ENCODE results near the gene SLC30A3.

Gene SLC30A3

DNA sequence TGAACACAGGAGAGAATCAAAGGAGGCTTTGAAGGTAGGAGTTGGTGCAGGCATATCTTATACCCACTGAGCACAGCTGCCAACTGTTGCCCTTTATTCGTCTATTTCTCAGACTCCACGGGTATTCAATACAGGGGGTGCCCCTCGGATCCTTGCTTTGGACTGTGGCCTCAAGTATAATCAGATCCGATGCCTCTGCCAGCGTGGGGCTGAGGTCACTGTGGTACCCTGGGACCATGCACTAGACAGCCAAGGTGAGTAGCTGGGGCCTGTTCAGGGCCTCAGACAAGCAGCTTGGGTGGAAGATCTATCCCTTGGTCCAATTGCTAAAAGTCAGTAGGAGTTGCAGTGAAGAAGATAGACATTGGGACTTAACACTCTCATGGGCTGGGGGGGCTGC lies 40.4 kb downstream of the SLC30A3 start:
- TF ChIP-seq, protein P1, sequence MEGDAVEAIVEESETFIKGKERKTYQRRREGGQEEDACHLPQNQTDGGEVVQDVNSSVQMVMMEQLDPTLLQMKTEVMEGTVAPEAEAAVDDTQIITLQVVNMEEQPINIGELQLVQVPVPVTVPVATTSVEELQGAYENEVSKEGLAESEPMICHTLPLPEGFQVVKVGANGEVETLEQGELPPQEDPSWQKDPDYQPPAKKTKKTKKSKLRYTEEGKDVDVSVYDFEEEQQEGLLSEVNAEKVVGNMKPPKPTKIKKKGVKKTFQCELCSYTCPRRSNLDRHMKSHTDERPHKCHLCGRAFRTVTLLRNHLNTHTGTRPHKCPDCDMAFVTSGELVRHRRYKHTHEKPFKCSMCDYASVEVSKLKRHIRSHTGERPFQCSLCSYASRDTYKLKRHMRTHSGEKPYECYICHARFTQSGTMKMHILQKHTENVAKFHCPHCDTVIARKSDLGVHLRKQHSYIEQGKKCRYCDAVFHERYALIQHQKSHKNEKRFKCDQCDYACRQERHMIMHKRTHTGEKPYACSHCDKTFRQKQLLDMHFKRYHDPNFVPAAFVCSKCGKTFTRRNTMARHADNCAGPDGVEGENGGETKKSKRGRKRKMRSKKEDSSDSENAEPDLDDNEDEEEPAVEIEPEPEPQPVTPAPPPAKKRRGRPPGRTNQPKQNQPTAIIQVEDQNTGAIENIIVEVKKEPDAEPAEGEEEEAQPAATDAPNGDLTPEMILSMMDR (IDR thresholded peaks at IDR 0.05; ENCODE audit: borderline replicate concordance, control extremely low read depth, extremely low read depth, insufficient read depth, missing control alignments) = no peak
- in situ Hi-C loops (cut with MboI; ENCODE audit: low sequenced_read_pairs, unreplicated experiment) = no loop called here
- no peak for DNase-seq (ENCODE audit: low spot score)

DNA sequence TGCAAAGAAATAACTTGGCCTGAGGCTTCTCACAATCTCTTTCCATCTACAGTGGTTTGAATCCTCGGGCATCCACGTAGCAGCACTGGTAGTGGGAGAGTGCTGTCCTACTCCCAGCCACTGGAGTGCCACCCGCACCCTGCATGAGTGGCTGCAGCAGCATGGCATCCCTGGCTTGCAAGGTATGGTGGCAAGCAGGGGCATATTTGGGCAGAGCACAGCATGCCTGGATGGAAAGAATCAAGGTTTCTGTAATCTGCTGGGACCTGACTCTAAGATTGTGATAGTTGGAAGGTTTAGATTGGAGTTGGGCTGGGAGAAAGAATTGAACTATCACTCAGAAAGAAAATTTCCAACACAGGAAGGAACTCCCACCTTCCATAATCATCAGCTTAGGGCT lies 41.7 kb downstream of the SLC30A3 start:
- DNase-seq (ENCODE audit: low spot score) = no peak
- in situ Hi-C loops (cut with MboI; ENCODE audit: low sequenced_read_pairs, unreplicated experiment) = no loop called here
- TF ChIP-seq, protein P1 (IDR thresholded peaks at IDR 0.05; ENCODE audit: borderline replicate concordance, control extremely low read depth, extremely low read depth, insufficient read depth, missing control alignments) = no peak

DNA sequence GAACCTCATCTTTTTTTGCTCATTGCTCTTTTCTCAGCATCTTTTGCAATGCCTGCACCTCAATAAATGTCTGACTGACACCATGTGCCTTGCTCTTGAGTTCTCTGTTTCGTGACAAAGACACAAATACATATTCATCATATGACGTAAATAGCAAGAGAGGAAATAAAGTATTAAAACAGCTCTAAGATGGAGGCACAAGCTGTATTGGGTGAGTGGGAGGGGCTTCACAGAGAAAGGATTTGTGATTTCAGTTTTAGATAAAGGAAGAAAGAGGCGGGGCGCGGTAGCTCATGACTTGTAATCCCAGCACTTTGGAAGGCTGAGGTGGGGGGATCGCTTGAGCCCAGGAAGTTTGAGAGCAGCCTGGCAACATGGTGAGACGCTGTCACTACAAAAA lies 42.8 kb downstream of the SLC30A3 start:
- in situ Hi-C loops (cut with MboI; ENCODE audit: low sequenced_read_pairs, unreplicated experiment) = no loop called here
- no peak for DNase-seq (ENCODE audit: low spot score)
- TF ChIP-seq, protein P1 (IDR thresholded peaks at IDR 0.05; ENCODE audit: borderline replicate concordance, control extremely low read depth, extremely low read depth, insufficient read depth, missing control alignments) = no peak

DNA sequence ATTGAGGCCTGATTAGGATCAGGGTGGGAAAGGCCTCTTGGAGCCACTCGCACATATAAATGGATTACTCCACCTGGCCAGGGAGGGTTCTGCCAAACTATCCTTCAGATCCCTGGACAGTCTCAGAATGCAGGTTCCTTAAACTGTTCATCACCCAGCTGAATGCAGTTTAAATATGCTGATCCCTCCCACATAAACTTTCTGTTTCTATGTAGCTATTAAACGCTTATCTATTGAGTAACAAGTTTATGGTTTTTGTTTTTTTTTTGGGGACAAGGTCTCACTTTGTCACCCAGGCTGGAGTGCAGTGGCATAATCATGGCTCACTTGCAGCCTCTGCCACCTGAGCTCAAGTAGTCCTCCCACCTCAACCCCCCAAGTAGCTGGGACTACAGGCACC lies 43.8 kb downstream of the SLC30A3 start:
- in situ Hi-C loops (cut with MboI; ENCODE audit: low sequenced_read_pairs, unreplicated experiment) = no loop called here
- DNase-seq (ENCODE audit: low spot score) = no peak
- TF ChIP-seq, protein P1 (IDR thresholded peaks at IDR 0.05; ENCODE audit: borderline replicate concordance, control extremely low read depth, extremely low read depth, insufficient read depth, missing control alignments) = no peak

DNA sequence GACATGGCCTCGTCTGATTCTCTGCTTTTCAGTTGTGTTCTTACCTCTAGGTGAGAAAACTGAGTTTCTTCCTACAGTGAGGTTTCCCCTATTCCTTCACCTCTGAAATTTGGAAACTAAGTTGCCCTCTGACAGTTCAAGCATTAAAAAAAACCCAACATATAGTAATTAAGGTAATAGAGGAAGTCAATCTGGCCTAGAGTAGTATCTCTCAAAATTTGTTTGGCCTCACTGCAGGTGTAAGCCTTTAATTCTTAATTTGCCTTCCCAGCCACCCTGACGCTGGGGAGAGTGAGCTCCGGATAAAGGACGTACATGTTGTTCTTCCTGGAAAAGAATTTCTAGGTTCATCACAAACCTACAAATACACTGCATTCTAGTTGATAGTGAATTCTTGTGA lies 44.2 kb downstream of the SLC30A3 start:
- no peak for DNase-seq (ENCODE audit: low spot score)
- in situ Hi-C loops (cut with MboI; ENCODE audit: low sequenced_read_pairs, unreplicated experiment) = no loop called here
- TF ChIP-seq, protein P1 (IDR thresholded peaks at IDR 0.05; ENCODE audit: borderline replicate concordance, control extremely low read depth, extremely low read depth, insufficient read depth, missing control alignments) = no peak

DNA sequence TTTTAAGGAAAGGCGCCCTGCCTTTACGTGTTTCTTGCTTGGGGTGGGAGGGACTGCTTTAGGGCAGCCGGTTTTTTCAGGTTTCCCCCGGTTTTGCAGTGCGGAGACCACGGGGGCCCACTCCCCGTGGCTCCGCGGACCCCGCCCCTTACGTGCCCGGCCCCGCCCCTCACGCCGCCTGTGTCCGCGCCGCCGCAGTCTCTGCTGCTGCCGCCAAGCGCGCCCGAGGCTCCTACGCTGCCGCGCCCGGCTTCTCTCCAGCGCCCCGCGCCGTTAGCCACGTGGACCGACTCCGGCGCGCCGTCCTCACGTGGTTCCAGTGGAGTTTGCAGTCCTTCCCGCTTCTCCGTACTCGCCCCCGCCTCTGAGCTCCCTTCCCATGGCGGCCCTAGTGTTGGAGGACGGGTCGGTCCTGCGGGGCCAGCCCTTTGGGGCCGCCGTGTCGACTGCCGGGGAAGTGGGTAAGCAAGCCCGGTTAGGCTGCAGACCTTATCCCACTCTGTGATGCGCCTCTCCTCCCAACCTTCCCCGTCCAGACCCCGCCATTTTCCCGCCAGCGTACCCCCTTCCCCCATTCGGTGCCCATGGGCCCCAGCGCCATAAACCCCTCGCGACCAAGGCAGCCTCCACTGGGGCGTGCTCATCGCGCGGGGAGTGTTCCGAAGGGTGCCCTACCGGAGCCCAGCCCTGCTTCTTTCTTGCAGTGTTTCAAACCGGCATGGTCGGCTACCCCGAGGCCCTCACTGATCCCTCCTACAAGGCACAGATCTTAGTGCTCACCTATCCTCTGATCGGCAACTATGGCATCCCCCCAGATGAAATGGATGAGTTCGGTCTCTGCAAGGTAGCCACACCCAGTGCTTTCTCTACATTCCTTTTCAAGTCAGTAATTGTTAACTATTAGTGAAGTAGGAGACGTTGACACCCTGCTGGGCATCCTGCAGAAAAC lies 45.4 kb downstream of the SLC30A3 start, which contains the start of gene CAD:
CAD (plus strand) TSS at position 197 of the 949 bp plus-strand sequence; CDS start at position 380, 183 bp downstream.
- TF ChIP-seq, protein P1 (IDR thresholded peaks at IDR 0.05; ENCODE audit: borderline replicate concordance, control extremely low read depth, extremely low read depth, insufficient read depth, missing control alignments) = peak; percentile 15
- in situ Hi-C loops (cut with MboI; ENCODE audit: low sequenced_read_pairs, unreplicated experiment) = no loop called here

More for the DNA sequence above, 45.4 kb downstream of the SLC30A3 start, which contains the start of gene CAD:
- DNase-seq (ENCODE audit: low spot score) = peak; percentile 95
